ENCODE measurements around the gene CPB1.

Gene CPB1

GRCh38 chr3:148815316-148816110 lies 12.1 kb upstream of the CPB1 start:
- TF ChIP-seq EZH2phosphoT487 (IDR thresholded peaks at IDR 0.05; ENCODE audit: borderline replicate concordance, low read length): no peak
- TF ChIP-seq, protein P1, sequence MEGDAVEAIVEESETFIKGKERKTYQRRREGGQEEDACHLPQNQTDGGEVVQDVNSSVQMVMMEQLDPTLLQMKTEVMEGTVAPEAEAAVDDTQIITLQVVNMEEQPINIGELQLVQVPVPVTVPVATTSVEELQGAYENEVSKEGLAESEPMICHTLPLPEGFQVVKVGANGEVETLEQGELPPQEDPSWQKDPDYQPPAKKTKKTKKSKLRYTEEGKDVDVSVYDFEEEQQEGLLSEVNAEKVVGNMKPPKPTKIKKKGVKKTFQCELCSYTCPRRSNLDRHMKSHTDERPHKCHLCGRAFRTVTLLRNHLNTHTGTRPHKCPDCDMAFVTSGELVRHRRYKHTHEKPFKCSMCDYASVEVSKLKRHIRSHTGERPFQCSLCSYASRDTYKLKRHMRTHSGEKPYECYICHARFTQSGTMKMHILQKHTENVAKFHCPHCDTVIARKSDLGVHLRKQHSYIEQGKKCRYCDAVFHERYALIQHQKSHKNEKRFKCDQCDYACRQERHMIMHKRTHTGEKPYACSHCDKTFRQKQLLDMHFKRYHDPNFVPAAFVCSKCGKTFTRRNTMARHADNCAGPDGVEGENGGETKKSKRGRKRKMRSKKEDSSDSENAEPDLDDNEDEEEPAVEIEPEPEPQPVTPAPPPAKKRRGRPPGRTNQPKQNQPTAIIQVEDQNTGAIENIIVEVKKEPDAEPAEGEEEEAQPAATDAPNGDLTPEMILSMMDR (IDR thresholded peaks at IDR 0.05; ENCODE audit: low read depth, low read length, poor library complexity, severe bottlenecking): no peak
- Histone ChIP-seq H4K20me1 (ENCODE audit: control insufficient read depth, insufficient read depth, low read depth, low read length) (no peaks in the 10 kb centered on the region), H3K36me3 (ENCODE audit: control insufficient read depth, low read length) (no peaks in the 10 kb centered on the region), H3K9me3 (ENCODE audit: control insufficient read depth, insufficient read depth, low read length) (no peaks in the 10 kb centered on the region), H3K4me1 (ENCODE audit: control insufficient read depth, low read length) (no peaks in the 10 kb centered on the region), H3K4me3 (ENCODE audit: low read length) (no peak overlapping the region), H3K27me3 (ENCODE audit: control insufficient read depth, low read length) (no peaks in the 10 kb centered on the region), H3K4me2 (ENCODE audit: low read length) (no peak overlapping the region), H3K27ac (ENCODE audit: low read depth, low read length) (no peak overlapping the region), H3K79me2 (ENCODE audit: control insufficient read depth, low read length) (no peaks in the 10 kb centered on the region), H3K9me2 (replicated peaks; ENCODE audit: control insufficient read depth, low read length) (no peaks in the 10 kb centered on the region), H3F3A (ENCODE audit: control insufficient read depth, insufficient read depth) (no peaks in the 10 kb centered on the region)

- Histone ChIP-seq H3K4me3 (ENCODE audit: low read length) (no peak overlapping the region), H3K27me3 (ENCODE audit: control insufficient read depth, low read length) (no peaks in the 10 kb centered on the region), H3K4me1 (ENCODE audit: control insufficient read depth, low read length) (no peaks in the 10 kb centered on the region), H4K20me1 (ENCODE audit: control insufficient read depth, insufficient read depth, low read depth, low read length) (no peaks in the 10 kb centered on the region), H3K4me2 (ENCODE audit: low read length) (no peak overlapping the region), H3K36me3 (ENCODE audit: control insufficient read depth, low read length) (no peaks in the 10 kb centered on the region), H3K9me2 (replicated peaks; ENCODE audit: control insufficient read depth, low read length) (no peaks in the 10 kb centered on the region), H3F3A (ENCODE audit: control insufficient read depth, insufficient read depth) (no peaks in the 10 kb centered on the region), H3K9me3 (ENCODE audit: control insufficient read depth, insufficient read depth, low read length) (no peaks in the 10 kb centered on the region), H3K27ac (ENCODE audit: low read depth, low read length) (no peak overlapping the region), H3K79me2 (ENCODE audit: control insufficient read depth, low read length) (no peaks in the 10 kb centered on the region)
- TF ChIP-seq EZH2phosphoT487 (IDR thresholded peaks at IDR 0.05; ENCODE audit: borderline replicate concordance, low read length): no peak
- TF ChIP-seq, protein P1 (IDR thresholded peaks at IDR 0.05; ENCODE audit: low read depth, low read length, poor library complexity, severe bottlenecking): no peak
Observed at GRCh38 chr3:148816427-148816826, 11.2 kb upstream of the CPB1 start.

- no peaks in the 10 kb centered on the region for H3F3A ChIP-seq (ENCODE audit: control insufficient read depth, insufficient read depth)
- H3K27me3 ChIP-seq (ENCODE audit: control insufficient read depth, low read length): no peaks in the 10 kb centered on the region
- H4K20me1 ChIP-seq (ENCODE audit: control insufficient read depth, insufficient read depth, low read depth, low read length): no peaks in the 10 kb centered on the region
- H3K36me3 ChIP-seq (ENCODE audit: control insufficient read depth, low read length): no peaks in the 10 kb centered on the region
- H3K4me3 ChIP-seq (ENCODE audit: low read length): no peak overlapping the region
- TF ChIP-seq, protein P1 (IDR thresholded peaks at IDR 0.05; ENCODE audit: low read depth, low read length, poor library complexity, severe bottlenecking): no peak
- no peak for TF ChIP-seq EZH2phosphoT487 (IDR thresholded peaks at IDR 0.05; ENCODE audit: borderline replicate concordance, low read length)
- no peak overlapping the region for H3K4me2 ChIP-seq (ENCODE audit: low read length)
- H3K9me3 ChIP-seq (ENCODE audit: control insufficient read depth, insufficient read depth, low read length): no peaks in the 10 kb centered on the region
- H3K4me1 ChIP-seq (ENCODE audit: control insufficient read depth, low read length): no peaks in the 10 kb centered on the region
- H3K79me2 ChIP-seq (ENCODE audit: control insufficient read depth, low read length): no peaks in the 10 kb centered on the region
- no peak overlapping the region for H3K27ac ChIP-seq (ENCODE audit: low read depth, low read length)
- H3K9me2 ChIP-seq (replicated peaks; ENCODE audit: control insufficient read depth, low read length): no peaks in the 10 kb centered on the region
Observed at GRCh38 chr3:148816981-148817525, 10.6 kb upstream of the CPB1 start.
